22Rv1 (cell line): ENCODE results near the gene STUB1.

ENCODE experiments used
- ZFX ChIP-seq: fragments of 450-650 bp; IDR thresholded peaks from 2 replicates; pipeline ENCODE4 v1.6.1; 2017; ENCODE audit warnings: antibody characterized with exemption, borderline replicate concordance
- TF ChIP-seq, protein P1 (sequence below): fragments of 450-650 bp; IDR thresholded peaks from 2 replicates; pipeline ENCODE4 v1.5.1; 2017; ENCODE audit warnings: mild to moderate bottlenecking

DNA sequence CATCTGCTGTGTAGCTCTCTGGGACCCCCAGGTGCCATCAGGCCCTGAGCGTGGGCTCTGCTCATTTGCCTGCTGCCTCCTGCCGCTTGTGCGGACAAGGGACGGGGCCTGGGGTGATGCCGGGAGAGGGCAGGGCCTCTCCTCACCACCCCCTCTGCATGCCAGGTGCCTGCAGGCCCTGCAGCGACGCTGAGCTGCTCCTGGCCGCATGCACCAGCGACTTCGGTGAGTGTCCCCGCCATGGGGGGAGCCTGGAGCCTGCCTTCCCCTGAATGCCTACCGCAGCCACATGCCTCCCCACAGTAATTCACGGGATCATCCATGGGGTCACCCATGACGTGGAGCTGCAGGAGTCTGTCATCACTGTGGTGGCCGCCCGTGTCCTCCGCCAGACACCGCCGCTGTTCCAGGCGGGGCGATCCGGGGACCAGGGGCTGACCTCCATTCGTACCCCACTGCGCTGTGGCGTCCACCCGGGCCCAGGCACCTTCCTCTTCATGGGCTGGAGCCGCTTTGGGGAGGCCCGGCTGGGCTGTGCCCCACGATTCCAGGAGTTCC lies 36.6 kb downstream of the STUB1 start:
- TF ChIP-seq, protein P1, sequence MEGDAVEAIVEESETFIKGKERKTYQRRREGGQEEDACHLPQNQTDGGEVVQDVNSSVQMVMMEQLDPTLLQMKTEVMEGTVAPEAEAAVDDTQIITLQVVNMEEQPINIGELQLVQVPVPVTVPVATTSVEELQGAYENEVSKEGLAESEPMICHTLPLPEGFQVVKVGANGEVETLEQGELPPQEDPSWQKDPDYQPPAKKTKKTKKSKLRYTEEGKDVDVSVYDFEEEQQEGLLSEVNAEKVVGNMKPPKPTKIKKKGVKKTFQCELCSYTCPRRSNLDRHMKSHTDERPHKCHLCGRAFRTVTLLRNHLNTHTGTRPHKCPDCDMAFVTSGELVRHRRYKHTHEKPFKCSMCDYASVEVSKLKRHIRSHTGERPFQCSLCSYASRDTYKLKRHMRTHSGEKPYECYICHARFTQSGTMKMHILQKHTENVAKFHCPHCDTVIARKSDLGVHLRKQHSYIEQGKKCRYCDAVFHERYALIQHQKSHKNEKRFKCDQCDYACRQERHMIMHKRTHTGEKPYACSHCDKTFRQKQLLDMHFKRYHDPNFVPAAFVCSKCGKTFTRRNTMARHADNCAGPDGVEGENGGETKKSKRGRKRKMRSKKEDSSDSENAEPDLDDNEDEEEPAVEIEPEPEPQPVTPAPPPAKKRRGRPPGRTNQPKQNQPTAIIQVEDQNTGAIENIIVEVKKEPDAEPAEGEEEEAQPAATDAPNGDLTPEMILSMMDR: no peak
- TF ChIP-seq ZFX: no peak
